ENCODE results near the gene SDCCAG8. TPM values are rescaled to one million over a fixed set of nuclear protein-coding genes. Genes with fewer than 3 reads are reported as not detected.

Gene SDCCAG8
- total RNA-seq, 1 experiment from 2014 or later = 10.0 TPM

- H3K27me3 ChIP-seq (ENCODE audit: insufficient read depth, low read length) = no peaks in the 10 kb centered on the region
- H3K18ac ChIP-seq (ENCODE audit: insufficient read length, low read depth, low read length) = no peak overlapping the region
- H3K4me1 ChIP-seq (ENCODE audit: insufficient read depth, low read length) = no peaks in the 10 kb centered on the region
- no peak overlapping the region for H3K9ac ChIP-seq (ENCODE audit: extremely low read depth, insufficient read length, low read length)
- no peak overlapping the region for H2BK15ac ChIP-seq (ENCODE audit: low read depth, low read length)
- H2AK5ac ChIP-seq (ENCODE audit: insufficient read length, low read length) = no peak overlapping the region
- no peaks in the 10 kb centered on the region for H3K23me2 ChIP-seq (ENCODE audit: insufficient read length, low read depth, low read length, poor library complexity, severe bottlenecking)
- H3K79me1 ChIP-seq (ENCODE audit: insufficient read depth, low read depth, low read length, poor library complexity, severe bottlenecking) = no peaks in the 10 kb centered on the region
- H3K4me3 Mint-ChIP-seq = no peak overlapping the region
- no peak for TF ChIP-seq CTCF (conservative IDR thresholded peaks at IDR 0.05)
- DNase-seq = no peak
- H4K91ac ChIP-seq (ENCODE audit: insufficient read length, low read depth, low read length) = no peak overlapping the region
- no peak overlapping the region for H3K23ac ChIP-seq (ENCODE audit: insufficient read length, low read depth, low read length)
- H3K9me3 Mint-ChIP-seq = peaks cover 0 to 3% of the 10 kb centered on the region in 2 experiments; a peak in 2 of 5 replicates
- H3K4ac ChIP-seq (ENCODE audit: low read depth, low read length) = no peak overlapping the region
- no peak overlapping the region for H2BK20ac ChIP-seq (ENCODE audit: low read depth, low read length, poor library complexity, severe bottlenecking)
- H3K79me2 ChIP-seq (ENCODE audit: insufficient read depth, low read length) = no peaks in the 10 kb centered on the region
- H4K8ac ChIP-seq (replicated peaks; ENCODE audit: insufficient read length, low read depth, low read length) = no peak overlapping the region
- no peak overlapping the region for H3K56ac ChIP-seq (ENCODE audit: insufficient read length, low read depth, low read length)
- H3K14ac ChIP-seq (ENCODE audit: insufficient read depth, low read length) = no peak overlapping the region
- no peak overlapping the region for H2BK5ac ChIP-seq (ENCODE audit: insufficient read length, low read length)
- H4K20me1 ChIP-seq (ENCODE audit: control insufficient read depth, insufficient read depth, insufficient read length) = no peaks in the 10 kb centered on the region
- peaks cover 0 to 6% (median 4%) of the 10 kb centered on the region in 3 experiments; a peak in 4 of 7 replicates for H3K36me3 Mint-ChIP-seq (ENCODE audit: insufficient read depth in 1 of 3, low read depth in 3 of 3)
- no peak overlapping the region for H2BK12ac ChIP-seq (ENCODE audit: insufficient read length, low read depth, low read length)
- H2AFZ ChIP-seq (ENCODE audit: low read length) = no peak overlapping the region
- no peak overlapping the region for H2BK120ac ChIP-seq (ENCODE audit: low read depth, low read length, poor library complexity, severe bottlenecking)
- no peak overlapping the region for H4K5ac ChIP-seq (ENCODE audit: insufficient read length, low read depth, low read length)
- no peak overlapping the region for H3K4me2 ChIP-seq (ENCODE audit: insufficient read depth, insufficient read length, low read length)
- H3T11ph ChIP-seq (ENCODE audit: low read length) = no peak overlapping the region
- no peak overlapping the region for H3K27ac Mint-ChIP-seq
- H3K9me3 ChIP-seq (ENCODE audit: control insufficient read depth, low read depth, low read length) = no peaks in the 10 kb centered on the region
- no peak overlapping the region for H3K27ac ChIP-seq (ENCODE audit: insufficient read length, low read depth, low read length)
- no CpG with 5 or more reads among the region's 2 CpGs for WGBS (ENCODE audit: extremely low coverage, insufficient read length, low lambda C conversion rate)
- H3K4me1 Mint-ChIP-seq = no peaks in the 10 kb centered on the region
- no peaks in the 10 kb centered on the region for H3K27me3 Mint-ChIP-seq (ENCODE audit: low read depth)
Observed at GRCh38 chr1:243301059-243301458, 45.2 kb downstream of the SDCCAG8 start.
